MM.1S (cell line): ENCODE results near the gene B4GALNT3.

Experiments
- EZH2 ChIP-seq: fragments of 300-600 bp; sonication (generic); optimal IDR thresholded peaks from 2 replicates; pipeline ENCODE3; 2017; ENCODE audit warnings: low read depth, mild to moderate bottlenecking, antibody characterized with exemption, low read length, mixed read lengths
- TF ChIP-seq, protein P1 (sequence below): fragments of 300-600 bp; sonication (generic); IDR thresholded peaks from 2 replicates; pipeline ENCODE4 v1.5.1; 2016; ENCODE audit warnings: antibody characterized with exemption, low read length, mixed read lengths

DNA sequence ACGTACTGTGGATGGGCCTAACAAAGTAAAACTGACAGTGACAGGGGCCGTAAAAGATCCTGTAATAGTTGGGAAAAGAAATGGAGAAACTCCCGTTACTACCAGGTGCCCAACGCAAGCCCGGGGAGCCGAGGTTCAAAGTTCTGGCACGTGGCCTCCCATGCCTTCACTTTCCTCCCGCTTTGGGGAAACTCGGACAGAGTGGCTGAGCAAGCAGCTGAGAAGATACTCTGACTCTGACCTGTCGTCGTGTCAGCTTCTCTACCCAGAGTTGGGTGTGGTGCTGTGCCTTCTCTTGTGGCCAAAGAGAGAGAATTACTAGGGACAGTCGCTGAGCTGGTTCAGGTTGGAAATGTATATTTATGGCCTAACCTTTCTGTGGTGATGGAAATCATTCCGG is 1.7 kb downstream of the B4GALNT3 start:
- TF ChIP-seq, protein P1, sequence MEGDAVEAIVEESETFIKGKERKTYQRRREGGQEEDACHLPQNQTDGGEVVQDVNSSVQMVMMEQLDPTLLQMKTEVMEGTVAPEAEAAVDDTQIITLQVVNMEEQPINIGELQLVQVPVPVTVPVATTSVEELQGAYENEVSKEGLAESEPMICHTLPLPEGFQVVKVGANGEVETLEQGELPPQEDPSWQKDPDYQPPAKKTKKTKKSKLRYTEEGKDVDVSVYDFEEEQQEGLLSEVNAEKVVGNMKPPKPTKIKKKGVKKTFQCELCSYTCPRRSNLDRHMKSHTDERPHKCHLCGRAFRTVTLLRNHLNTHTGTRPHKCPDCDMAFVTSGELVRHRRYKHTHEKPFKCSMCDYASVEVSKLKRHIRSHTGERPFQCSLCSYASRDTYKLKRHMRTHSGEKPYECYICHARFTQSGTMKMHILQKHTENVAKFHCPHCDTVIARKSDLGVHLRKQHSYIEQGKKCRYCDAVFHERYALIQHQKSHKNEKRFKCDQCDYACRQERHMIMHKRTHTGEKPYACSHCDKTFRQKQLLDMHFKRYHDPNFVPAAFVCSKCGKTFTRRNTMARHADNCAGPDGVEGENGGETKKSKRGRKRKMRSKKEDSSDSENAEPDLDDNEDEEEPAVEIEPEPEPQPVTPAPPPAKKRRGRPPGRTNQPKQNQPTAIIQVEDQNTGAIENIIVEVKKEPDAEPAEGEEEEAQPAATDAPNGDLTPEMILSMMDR = no peak
- TF ChIP-seq EZH2 = no peak
